Gastroesophageal sphincter (tissue), 3 donors: Measurements from ENCODE around the gene ATP6V1G2.

ENCODE experiments used
- CTCF ChIP-seq, 4 experiments: fragments of 200-600 bp in 2 of 4; fragments of 450-650 bp in 2 of 4; sonication (generic) in 1 of 4; IDR thresholded peaks; one replicate each; pipeline ENCODE4 v1.5.1; 2017 to 2019; ENCODE audit warnings: antibody characterized with exemption in 4 of 4, mild to moderate bottlenecking in 2 of 4, moderate library complexity in 2 of 4
- EP300 ChIP-seq: sonication (generic); formaldehyde crosslinking; IDR thresholded peaks from one replicate; pipeline ENCODE4 v1.6.1; 2017; ENCODE audit warnings: antibody characterized with exemption, mild to moderate bottlenecking
- POLR2A ChIP-seq, 2 donors: fragments of 450-650 bp; IDR thresholded peaks; one replicate each; pipeline ENCODE4 v1.6.1; 2017; ENCODE audit warnings: antibody characterized with exemption in 2 of 2, mild to moderate bottlenecking in 2 of 2, moderate library complexity in 1 of 2
- POLR2AphosphoS5 ChIP-seq: sonication (generic); formaldehyde crosslinking; IDR thresholded peaks from one replicate; pipeline ENCODE4 v1.6.1; 2017; ENCODE audit warnings: antibody characterized with exemption

DNA sequence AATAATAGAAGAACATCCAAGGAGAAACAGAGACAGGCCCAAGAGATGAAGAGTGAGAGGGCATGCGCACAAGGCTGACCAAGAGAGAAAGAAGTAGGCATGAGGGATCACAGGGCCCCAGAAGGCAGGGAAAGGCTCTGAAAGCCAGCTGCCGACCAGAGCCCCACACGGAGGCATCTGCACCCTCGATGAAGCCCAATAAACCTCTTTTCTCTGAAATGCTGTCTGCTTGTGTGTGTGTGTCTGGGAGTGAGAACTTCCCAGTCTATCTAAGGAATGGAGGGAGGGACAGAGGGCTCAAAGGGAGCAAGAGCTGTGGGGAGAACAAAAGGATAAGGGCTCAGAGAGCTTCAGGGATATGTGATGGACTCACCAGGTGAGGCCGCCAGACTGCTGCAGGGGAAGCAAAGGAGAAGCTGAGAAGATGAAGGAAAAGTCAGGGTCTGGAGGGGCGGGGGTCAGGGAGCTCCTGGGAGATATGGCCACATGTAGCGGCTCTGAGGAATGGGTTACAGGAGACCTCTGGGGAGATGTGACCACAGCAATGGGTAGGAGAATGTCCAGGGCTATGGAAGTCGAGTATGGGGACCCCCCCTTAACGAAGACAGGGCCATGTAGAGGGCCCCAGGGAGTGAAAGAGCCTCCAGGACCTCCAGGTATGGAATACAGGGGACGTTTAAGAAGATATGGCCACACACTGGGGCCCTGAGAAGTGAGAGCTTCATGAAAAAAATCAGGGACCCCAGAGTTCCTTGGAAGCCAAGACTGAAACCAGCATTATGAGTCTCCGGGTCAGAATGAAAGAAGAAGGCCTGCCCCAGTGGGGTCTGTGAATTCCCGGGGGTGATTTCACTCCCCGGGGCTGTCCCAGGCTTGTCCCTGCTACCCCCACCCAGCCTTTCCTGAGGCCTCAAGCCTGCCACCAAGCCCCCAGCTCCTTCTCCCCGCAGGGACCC lies 28.0 kb upstream of the ATP6V1G2 start:
- TF ChIP-seq CTCF (IDR thresholded peaks at IDR 0.05) (no peak), POLR2A (IDR thresholded peaks at IDR 0.05) (no peak), POLR2AphosphoS5 (no peak), EP300 (no peak)
